ENCODE measurements around the gene PIEZO2. TPM values are rescaled to one million over a fixed set of nuclear protein-coding genes. Genes with fewer than 3 reads are reported as not detected.

PIEZO2 gene
- total RNA-seq, 1 donor from 2014 or later: 4.2 TPM

DNA sequence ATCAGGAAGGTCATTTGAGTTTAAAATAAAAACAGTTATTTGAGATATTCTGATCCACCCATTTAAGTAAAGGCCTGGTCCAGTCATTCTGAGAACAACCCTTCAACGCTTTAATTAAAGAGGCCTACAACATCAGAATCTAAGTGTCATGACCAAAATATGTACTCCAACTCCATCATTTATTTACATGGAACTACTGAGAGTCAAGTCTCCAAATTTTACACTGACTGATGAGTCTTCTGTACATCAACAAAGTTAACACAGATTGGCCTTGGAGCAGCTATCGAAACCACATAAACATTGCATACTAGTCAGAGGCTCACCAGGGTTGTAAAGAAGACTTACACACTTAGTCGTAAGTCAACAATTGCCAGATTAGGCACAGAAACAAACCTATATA, 37.1 kb downstream of the PIEZO2 start:
- Histone ChIP-seq H3K4me2 (no peak overlapping the region), H3K9ac (no peak overlapping the region), H3K27ac (no peak overlapping the region), H3K36me3 (no peaks in the 10 kb centered on the region), H3K27me3 (no peaks in the 10 kb centered on the region), H3K9me3 (ENCODE audit: low read depth) (no peaks in the 10 kb centered on the region), H3K79me2 (ENCODE audit: low read depth) (no peaks in the 10 kb centered on the region), H4K20me1 (ENCODE audit: low read depth) (no peaks in the 10 kb centered on the region), H2AFZ (replicated peaks) (no peak overlapping the region), H3K4me1 (no peaks in the 10 kb centered on the region), H3K4me3 (no peak overlapping the region), H3F3A (ENCODE audit: low read depth) (no peaks in the 10 kb centered on the region)
- TF ChIP-seq EZH2phosphoT487 (IDR thresholded peaks at IDR 0.05) (no peak), EZH2 (IDR thresholded peaks at IDR 0.05) (no peak), CTCF (IDR thresholded peaks at IDR 0.05) (no peak)
- Mint-ChIP-seq H3K27ac (no peak overlapping the region), H3K4me1 (no peaks in the 10 kb centered on the region), H3K9me3 (peaks cover 2% of the 10 kb centered on the region), H3K4me3 (no peak overlapping the region), H3K36me3 (no peaks in the 10 kb centered on the region), H3K27me3 (ENCODE audit: insufficient read depth, low read depth) (peaks cover 3% of the 10 kb centered on the region)
- no peak for DNase-seq (ENCODE audit: low spot score)

GRCh38 chr18:11110509-11110908, 38.9 kb downstream of the PIEZO2 start:
- H3K4me3 ChIP-seq: no peak overlapping the region
- no peak overlapping the region for H3K27ac ChIP-seq
- H3K27me3 ChIP-seq: no peaks in the 10 kb centered on the region
- no peaks in the 10 kb centered on the region for H3K79me2 ChIP-seq (ENCODE audit: low read depth)
- no peaks in the 10 kb centered on the region for H4K20me1 ChIP-seq (ENCODE audit: low read depth)
- TF ChIP-seq EZH2phosphoT487 (IDR thresholded peaks at IDR 0.05) (no peak), EZH2 (IDR thresholded peaks at IDR 0.05) (no peak), CTCF (IDR thresholded peaks at IDR 0.05) (no peak)
- H3K4me1 Mint-ChIP-seq: peaks cover 8% of the 10 kb centered on the region
- H3K4me2 ChIP-seq: no peak overlapping the region
- peaks cover 2% of the 10 kb centered on the region for H3K27me3 Mint-ChIP-seq (ENCODE audit: insufficient read depth, low read depth)
- DNase-seq (ENCODE audit: low spot score): no peak
- H3K9me3 ChIP-seq (ENCODE audit: low read depth): no peaks in the 10 kb centered on the region
- no peaks in the 10 kb centered on the region for H3K36me3 Mint-ChIP-seq
- peaks cover 2% of the 10 kb centered on the region for H3K9me3 Mint-ChIP-seq
- no peak overlapping the region for H3K4me3 Mint-ChIP-seq
- H3K9ac ChIP-seq: no peak overlapping the region
- no peaks in the 10 kb centered on the region for H3K4me1 ChIP-seq
- no peaks in the 10 kb centered on the region for H3K36me3 ChIP-seq
- H3F3A ChIP-seq (ENCODE audit: low read depth): no peaks in the 10 kb centered on the region
- no peak overlapping the region for H2AFZ ChIP-seq (replicated peaks)
- H3K27ac Mint-ChIP-seq: no peak overlapping the region

- Histone ChIP-seq H3K27me3 (no peaks in the 10 kb centered on the region), H3K27ac (no peak overlapping the region), H3K79me2 (ENCODE audit: low read depth) (no peaks in the 10 kb centered on the region), H3K4me1 (no peaks in the 10 kb centered on the region), H3K4me2 (no peak overlapping the region), H3F3A (ENCODE audit: low read depth) (no peaks in the 10 kb centered on the region), H3K9ac (no peak overlapping the region), H2AFZ (replicated peaks) (no peak overlapping the region), H3K4me3 (no peak overlapping the region), H3K36me3 (no peaks in the 10 kb centered on the region), H4K20me1 (ENCODE audit: low read depth) (no peaks in the 10 kb centered on the region), H3K9me3 (ENCODE audit: low read depth) (no peaks in the 10 kb centered on the region)
- Mint-ChIP-seq H3K9me3 (peaks cover 2% of the 10 kb centered on the region), H3K36me3 (no peaks in the 10 kb centered on the region), H3K4me1 (peaks cover 8% of the 10 kb centered on the region), H3K4me3 (no peak overlapping the region), H3K27ac (no peak overlapping the region), H3K27me3 (ENCODE audit: insufficient read depth, low read depth) (peaks cover 2% of the 10 kb centered on the region)
- TF ChIP-seq EZH2 (IDR thresholded peaks at IDR 0.05) (no peak), CTCF (IDR thresholded peaks at IDR 0.05) (no peak), EZH2phosphoT487 (IDR thresholded peaks at IDR 0.05) (no peak)
- no peak for DNase-seq (ENCODE audit: low spot score)
Measured at GRCh38 chr18:11108947-11109346, 40.4 kb downstream of the PIEZO2 start.
